GM19023 (cell line): Measurements from ENCODE around the gene MFSD6L.

Experiments used
- ATAC-seq: cut with Tn5 transposase; IDR thresholded peaks from one replicate; pipeline ENCODE4 v1.9.1; 2021; ENCODE audit warnings: mild to moderate bottlenecking, moderate library complexity; ENCODE audit not compliant: unreplicated experiment

Gene MFSD6L

GRCh38 chr17:8798846-8799569 lies at the start of gene MFSD6L:
TSS of gene MFSD6L (minus strand) at chr17:8799365. CDS start at chr17:8799120, 245 bp downstream.
- no peak for ATAC-seq

DNA sequence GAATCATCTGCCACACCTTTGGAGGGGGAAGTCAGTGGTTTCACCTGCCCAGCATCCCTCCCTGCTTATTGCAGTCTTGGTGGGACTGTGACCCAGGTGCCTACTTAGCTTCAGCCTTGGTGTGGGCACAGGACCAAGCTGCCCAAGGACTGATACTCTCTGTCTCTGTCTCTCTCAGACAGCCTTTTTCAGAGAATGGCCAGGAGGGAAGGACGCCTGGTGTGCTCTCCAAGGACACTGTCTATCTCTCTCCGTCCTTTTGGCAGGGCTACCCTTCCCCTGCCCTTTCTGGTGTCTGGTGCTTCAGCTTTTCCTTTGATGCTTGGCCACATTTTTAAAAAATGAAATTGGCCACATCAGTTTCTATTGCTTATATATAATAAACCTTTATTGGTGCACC lies 48.7 kb upstream of the MFSD6L start:
- no peak for ATAC-seq

DNA sequence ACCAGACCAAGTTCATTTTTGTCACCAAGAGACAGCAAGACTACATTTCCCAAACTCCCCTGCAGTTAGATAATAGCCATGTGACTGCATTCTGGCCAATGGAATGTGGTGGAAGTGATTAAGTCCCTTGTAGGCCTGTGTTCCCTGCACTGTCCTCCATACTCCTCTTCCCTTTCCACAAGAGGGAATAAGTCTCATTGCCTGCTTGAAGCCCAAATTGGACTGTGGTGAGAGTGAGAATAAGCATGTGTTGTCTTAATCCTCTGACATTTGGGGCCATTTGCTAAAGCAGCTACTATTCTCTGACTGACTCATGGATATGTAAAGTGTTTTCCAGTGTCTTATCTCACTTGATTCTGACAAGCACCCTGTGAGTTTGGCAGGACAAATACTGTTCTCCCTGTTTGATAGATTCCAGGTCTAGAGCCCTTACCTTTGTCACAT lies 47.6 kb upstream of the MFSD6L start:
- no peak for ATAC-seq

DNA sequence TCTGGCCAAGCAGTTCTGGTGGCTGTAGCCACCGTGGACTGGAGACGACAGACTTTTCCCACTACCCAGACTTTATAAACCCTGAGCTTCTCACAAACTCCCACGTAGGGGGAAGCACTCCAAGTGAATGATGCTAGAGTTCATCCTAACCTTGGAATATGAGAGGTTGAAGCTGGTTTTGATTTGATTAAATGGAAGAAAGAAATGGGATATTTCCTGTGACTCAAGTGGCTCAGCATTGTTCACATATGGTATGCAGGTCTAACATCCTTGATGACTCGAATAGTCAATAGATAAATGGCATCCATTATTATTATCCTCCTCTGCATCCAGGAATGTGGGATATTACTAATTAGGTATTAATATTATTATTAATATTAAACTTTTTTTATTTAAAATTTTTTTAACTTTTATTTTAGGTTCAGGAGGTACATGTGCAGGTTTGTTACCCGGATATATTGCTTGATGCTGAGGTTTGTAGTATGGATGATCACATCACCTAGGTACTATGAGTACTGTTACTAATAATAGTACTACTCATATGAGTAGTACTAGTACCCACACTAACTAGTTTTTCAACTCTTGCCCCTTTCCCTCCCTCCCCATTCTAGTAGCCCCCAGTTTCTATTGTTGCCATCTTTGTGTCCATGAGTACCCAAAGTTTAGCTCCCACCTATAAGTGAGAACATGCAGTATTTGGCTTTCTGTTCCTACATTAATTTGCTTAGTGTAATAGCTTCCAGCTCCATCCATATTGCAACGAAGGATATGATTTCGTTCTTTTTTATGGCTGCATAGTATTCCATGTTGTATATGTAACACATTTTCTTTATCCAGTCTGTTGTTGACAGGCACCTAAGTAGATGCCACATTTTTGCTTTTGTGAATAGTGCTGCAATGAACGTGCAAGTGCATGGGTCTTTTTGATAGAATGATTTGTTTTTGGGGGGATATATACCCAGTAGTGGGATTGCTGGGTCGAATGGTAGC lies 45.4 kb upstream of the MFSD6L start:
- ATAC-seq = no peak

- no peak for ATAC-seq
These were observed 44.2 kb upstream of the MFSD6L start for GRCh38 chr17:8843344-8843743.

DNA sequence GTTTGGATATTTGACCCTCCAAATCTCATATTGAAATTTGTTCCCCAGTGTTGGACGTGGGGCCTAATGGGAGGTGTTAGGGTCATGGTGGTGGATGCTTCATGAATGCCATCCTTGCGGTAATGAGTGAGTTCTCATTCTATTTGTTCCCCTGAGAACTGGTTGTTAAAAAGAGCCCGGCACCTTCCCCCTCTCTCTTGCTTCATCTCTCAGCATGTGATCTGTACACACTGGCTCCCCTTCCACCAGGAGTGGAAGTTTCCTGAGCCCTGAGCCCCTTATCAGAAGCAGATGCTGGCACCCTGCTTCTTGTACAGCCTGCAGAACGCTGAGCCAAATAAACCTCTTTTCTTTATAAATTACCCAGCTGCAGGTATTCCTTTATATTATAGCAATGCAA lies 42.7 kb upstream of the MFSD6L start:
- ATAC-seq = no peak

- ATAC-seq = no peak
These were observed 40.3 kb upstream of the MFSD6L start for GRCh38 chr17:8839410-8839935.

DNA sequence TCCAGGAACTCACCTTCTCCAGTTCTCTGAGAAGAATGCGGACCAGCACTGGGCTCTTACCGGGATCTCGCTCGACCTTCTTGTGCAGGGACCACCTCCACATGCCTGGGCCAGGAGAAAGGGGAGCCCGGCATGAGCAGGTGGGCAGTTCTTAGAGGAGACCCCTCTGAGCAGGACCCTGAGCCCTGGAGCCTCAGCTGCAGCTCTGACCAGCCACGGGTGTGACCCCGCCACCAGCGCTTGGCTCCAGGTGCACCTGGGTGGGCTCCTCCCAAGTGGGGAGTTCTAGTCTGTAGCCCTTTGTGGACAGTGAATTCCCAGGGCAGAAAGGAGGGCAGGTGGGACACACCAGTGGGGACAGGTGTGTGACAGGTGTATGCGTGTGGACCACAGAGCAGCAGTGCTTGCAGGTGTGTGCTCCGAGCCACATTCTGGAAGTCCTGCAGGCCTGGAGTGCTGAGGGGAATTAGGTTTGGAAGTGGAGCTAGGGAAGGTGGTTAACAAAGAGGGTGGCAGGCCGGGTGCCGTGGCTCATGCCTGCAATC lies 39.5 kb upstream of the MFSD6L start:
- no peak for ATAC-seq

DNA sequence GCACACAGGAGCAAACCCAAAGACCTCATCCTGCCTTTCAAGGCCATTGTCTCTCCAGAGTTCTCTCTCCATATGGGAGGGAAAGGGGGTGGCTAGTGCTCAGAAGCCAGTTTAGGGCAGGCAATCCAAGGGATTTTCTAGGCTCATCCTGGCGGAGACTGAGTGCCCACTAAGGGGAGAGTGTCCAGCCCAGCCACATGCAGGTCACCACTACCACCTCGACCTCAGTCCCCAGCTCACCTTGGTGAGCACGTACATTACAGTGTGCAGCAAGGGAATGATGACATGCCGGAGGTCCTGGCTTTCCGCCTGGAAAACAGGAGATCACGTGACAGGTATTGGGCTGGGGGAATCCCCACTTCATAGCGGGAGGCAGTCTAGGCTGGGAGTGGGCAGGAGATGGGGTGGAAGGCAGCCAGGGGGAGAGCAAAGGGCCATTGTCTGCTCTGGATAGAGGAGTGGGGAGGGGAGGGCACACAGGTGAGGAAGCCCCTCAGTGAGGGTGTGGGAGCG lies 38.5 kb upstream of the MFSD6L start:
- no peak for ATAC-seq

- no peak for ATAC-seq
These were observed 37.8 kb upstream of the MFSD6L start for GRCh38 chr17:8836821-8837562.

DNA sequence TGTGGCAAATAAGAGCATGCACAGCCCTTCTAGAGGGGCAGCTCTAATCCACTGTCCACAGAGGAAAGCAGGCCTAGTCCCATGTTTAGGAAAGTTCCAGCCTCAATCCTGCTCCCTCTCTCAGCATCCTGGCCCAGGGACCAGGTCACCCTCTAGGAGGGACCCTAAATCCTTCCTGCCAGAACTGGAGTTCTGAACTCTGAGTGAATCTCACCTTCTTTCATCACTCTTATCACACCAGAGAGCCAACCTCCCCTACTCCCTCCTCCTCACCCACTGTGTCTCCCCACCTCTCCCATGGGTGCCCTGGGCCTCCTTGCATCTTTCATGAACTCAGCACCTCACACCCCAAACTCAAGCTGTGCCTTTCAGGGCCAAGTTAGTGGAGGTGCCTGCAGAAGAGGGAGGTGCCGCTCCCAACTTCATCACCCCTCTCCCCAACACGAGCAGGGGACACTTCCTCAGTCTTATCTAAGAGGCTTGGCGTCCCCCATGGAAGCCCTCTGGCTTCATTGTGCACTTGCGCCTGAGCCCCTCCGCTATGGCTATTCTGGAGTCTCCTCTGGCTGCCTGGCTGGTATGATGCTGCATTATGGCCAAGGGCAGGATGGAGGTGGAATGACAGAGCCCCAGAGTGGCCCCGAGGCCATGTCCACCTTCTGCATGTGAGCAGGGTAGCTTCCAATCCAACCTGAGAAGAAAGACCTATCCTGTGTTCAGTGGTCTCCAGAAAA lies 36.6 kb upstream of the MFSD6L start:
- no peak for ATAC-seq

- no peak for ATAC-seq
These were observed 35.9 kb upstream of the MFSD6L start for GRCh38 chr17:8835106-8835505.

- ATAC-seq = no peak
These were observed 33.7 kb upstream of the MFSD6L start for GRCh38 chr17:8832711-8833352.

GRCh38 chr17:8831234-8831849 lies 32.2 kb upstream of the MFSD6L start:
- ATAC-seq = no peak

- no peak for ATAC-seq
These were observed 31.0 kb upstream of the MFSD6L start for GRCh38 chr17:8830141-8830540.

- ATAC-seq = no peak
These were observed 30.1 kb upstream of the MFSD6L start for GRCh38 chr17:8829036-8829941.

- no peak for ATAC-seq
These were observed 29.3 kb upstream of the MFSD6L start for GRCh38 chr17:8828517-8828875.
